Measurements from ENCODE around the gene USP22. TPM values are rescaled to one million over a fixed set of nuclear protein-coding genes. Genes with fewer than 3 reads are reported as not detected.
"Not testable (repeated sequence)": the region's sequence is repeated elsewhere in the genome, so short reads cannot be mapped to it uniquely, and the experiment has no call there.

Gene USP22
- total and polyA plus RNA-seq, 5 donors from 2014 or later: 32.1 to 152 (median 39.5) TPM

- no peak for ATAC-seq (ENCODE audit: low read depth in 2 of 2)
- H3K27me3 Mint-ChIP-seq: no peaks in the 10 kb centered on the region
- H3K4me3 Mint-ChIP-seq: no peak overlapping the region
- H3K27ac Mint-ChIP-seq: no peak overlapping the region
- H3K36me3 ChIP-seq (ENCODE audit: control insufficient read depth, insufficient read depth, low read length): no peaks in the 10 kb centered on the region
- H3K27me3 ChIP-seq (ENCODE audit: control insufficient read depth, insufficient read depth, low read length): no peaks in the 10 kb centered on the region
- no peaks in the 10 kb centered on the region for H3K36me3 Mint-ChIP-seq
- H3K4me1 ChIP-seq (ENCODE audit: control insufficient read depth, insufficient read depth, low read length, poor library complexity, severe bottlenecking): no peaks in the 10 kb centered on the region
- DNase-seq: no peak
- no peak overlapping the region for H3K27ac ChIP-seq (ENCODE audit: insufficient read depth, low read length, poor library complexity, severe bottlenecking)
- no peaks in the 10 kb centered on the region for H3K4me1 Mint-ChIP-seq
- no peaks in the 10 kb centered on the region for H3K9me3 Mint-ChIP-seq
- H3K9me3 ChIP-seq (ENCODE audit: control insufficient read depth in 2 of 2, low read length in 2 of 2): no peaks in the 10 kb centered on the region
- no peak overlapping the region for H3K4me3 ChIP-seq (ENCODE audit: low read depth, low read length)
Measured at GRCh38 chr17:20987511-20987910, 55.3 kb downstream of the USP22 start.

GRCh38 chr17:20986767-20987510 is 55.9 kb downstream of the USP22 start:
- Histone ChIP-seq H3K4me1 (ENCODE audit: control insufficient read depth, insufficient read depth, low read length, poor library complexity, severe bottlenecking) (no peaks in the 10 kb centered on the region), H3K27me3 (ENCODE audit: control insufficient read depth, insufficient read depth, low read length) (no peaks in the 10 kb centered on the region), H3K27ac (ENCODE audit: insufficient read depth, low read length, poor library complexity, severe bottlenecking) (no peak overlapping the region), H3K4me3 (ENCODE audit: low read depth, low read length) (no peak overlapping the region), H3K9me3 (ENCODE audit: control insufficient read depth in 2 of 2, low read length in 2 of 2) (no peaks in the 10 kb centered on the region), H3K36me3 (ENCODE audit: control insufficient read depth, insufficient read depth, low read length) (no peaks in the 10 kb centered on the region)
- peaks cover 0 to under 1% (median 0%) of the 10 kb centered on the region in 7 donors for H3K9me3 Mint-ChIP-seq
- H3K4me1 Mint-ChIP-seq: no peaks in the 10 kb centered on the region
- no peaks in the 10 kb centered on the region for H3K36me3 Mint-ChIP-seq
- H3K4me3 Mint-ChIP-seq: no peak overlapping the region
- H3K27ac Mint-ChIP-seq: no peak overlapping the region
- H3K27me3 Mint-ChIP-seq: no peaks in the 10 kb centered on the region
- no peak for ATAC-seq (ENCODE audit: low read depth in 2 of 2)
- no peak for DNase-seq

- H3K36me3 ChIP-seq (ENCODE audit: control insufficient read depth, insufficient read depth, low read length): no peaks in the 10 kb centered on the region
- Mint-ChIP-seq H3K4me3 (no peak overlapping the region), H3K36me3 (no peaks in the 10 kb centered on the region), H3K27ac (no peak overlapping the region), H3K9me3 (peaks cover 0 to 4% (median 0%) of the 10 kb centered on the region in 7 donors), H3K4me1 (no peaks in the 10 kb centered on the region), H3K27me3 (peaks cover 4% of the 10 kb centered on the region)
- DNase-seq: no peak
- ATAC-seq (ENCODE audit: low read depth in 2 of 2): no peak
- H3K4me1 ChIP-seq (ENCODE audit: control insufficient read depth, insufficient read depth, low read length, poor library complexity, severe bottlenecking): no peaks in the 10 kb centered on the region
- no peaks in the 10 kb centered on the region for H3K9me3 ChIP-seq (ENCODE audit: control insufficient read depth in 2 of 2, low read length in 2 of 2)
- no peaks in the 10 kb centered on the region for H3K27me3 ChIP-seq (ENCODE audit: control insufficient read depth, insufficient read depth, low read length)
- no peak overlapping the region for H3K4me3 ChIP-seq (ENCODE audit: low read depth, low read length)
- no peak overlapping the region for H3K27ac ChIP-seq (ENCODE audit: insufficient read depth, low read length, poor library complexity, severe bottlenecking)
Measured at GRCh38 chr17:20983359-20983637, 59.5 kb downstream of the USP22 start.

GRCh38 chr17:20982589-20983358 is 60.0 kb downstream of the USP22 start:
- no peak overlapping the region for H3K27ac Mint-ChIP-seq
- H3K36me3 ChIP-seq (ENCODE audit: control insufficient read depth, insufficient read depth, low read length): no peaks in the 10 kb centered on the region
- no peaks in the 10 kb centered on the region for H3K4me1 ChIP-seq (ENCODE audit: control insufficient read depth, insufficient read depth, low read length, poor library complexity, severe bottlenecking)
- H3K36me3 Mint-ChIP-seq: no peaks in the 10 kb centered on the region
- no peaks in the 10 kb centered on the region for H3K9me3 ChIP-seq (ENCODE audit: control insufficient read depth in 2 of 2, low read length in 2 of 2)
- H3K4me3 Mint-ChIP-seq: no peak overlapping the region
- H3K4me3 ChIP-seq (ENCODE audit: low read depth, low read length): no peak overlapping the region
- no peak overlapping the region for H3K27ac ChIP-seq (ENCODE audit: insufficient read depth, low read length, poor library complexity, severe bottlenecking)
- H3K27me3 ChIP-seq (ENCODE audit: control insufficient read depth, insufficient read depth, low read length): no peaks in the 10 kb centered on the region
- H3K4me1 Mint-ChIP-seq: no peaks in the 10 kb centered on the region
- peaks cover 4% of the 10 kb centered on the region for H3K27me3 Mint-ChIP-seq
- no peak for DNase-seq
- H3K9me3 Mint-ChIP-seq: peaks cover 0 to 4% (median 0%) of the 10 kb centered on the region in 7 donors
- no peak for ATAC-seq (ENCODE audit: low read depth in 2 of 2)

GRCh38 chr17:20981046-20981920 is 61.5 kb downstream of the USP22 start:
- Histone ChIP-seq H3K4me3 (ENCODE audit: low read depth, low read length) (no peak overlapping the region), H3K4me1 (ENCODE audit: control insufficient read depth, insufficient read depth, low read length, poor library complexity, severe bottlenecking) (no peaks in the 10 kb centered on the region), H3K27me3 (ENCODE audit: control insufficient read depth, insufficient read depth, low read length) (no peaks in the 10 kb centered on the region), H3K27ac (ENCODE audit: insufficient read depth, low read length, poor library complexity, severe bottlenecking) (no peak overlapping the region), H3K36me3 (ENCODE audit: control insufficient read depth, insufficient read depth, low read length) (no peaks in the 10 kb centered on the region), H3K9me3 (ENCODE audit: control insufficient read depth in 2 of 2, low read length in 2 of 2) (no peaks in the 10 kb centered on the region)
- DNase-seq (no peak), ATAC-seq (ENCODE audit: low read depth in 2 of 2) (no peak)
- Mint-ChIP-seq H3K9me3 (peaks cover 0 to 4% (median 0%) of the 10 kb centered on the region in 7 donors), H3K36me3 (no peaks in the 10 kb centered on the region), H3K27ac (no peak overlapping the region), H3K4me3 (no peak overlapping the region), H3K4me1 (peaks cover 0 to 3% (median 0%) of the 10 kb centered on the region in 4 donors), H3K27me3 (peaks cover 15% of the 10 kb centered on the region)

GRCh38 chr17:20979792-20980083 is 63.1 kb downstream of the USP22 start:
- Mint-ChIP-seq H3K4me1 (peaks cover 0 to 3% (median 0%) of the 10 kb centered on the region in 4 donors), H3K9me3 (peaks cover 0 to 4% (median 0%) of the 10 kb centered on the region in 7 donors), H3K27ac (no peak overlapping the region), H3K27me3 (peaks cover 25% of the 10 kb centered on the region), H3K36me3 (no peaks in the 10 kb centered on the region), H3K4me3 (no peak overlapping the region)
- Histone ChIP-seq H3K36me3 (ENCODE audit: control insufficient read depth, insufficient read depth, low read length) (no peaks in the 10 kb centered on the region), H3K4me1 (ENCODE audit: control insufficient read depth, insufficient read depth, low read length, poor library complexity, severe bottlenecking) (no peaks in the 10 kb centered on the region), H3K4me3 (ENCODE audit: low read depth, low read length) (no peak overlapping the region), H3K27ac (ENCODE audit: insufficient read depth, low read length, poor library complexity, severe bottlenecking) (no peak overlapping the region), H3K27me3 (ENCODE audit: control insufficient read depth, insufficient read depth, low read length) (peaks cover under 1% of the 10 kb centered on the region), H3K9me3 (ENCODE audit: control insufficient read depth in 2 of 2, low read length in 2 of 2) (no peaks in the 10 kb centered on the region)
- DNase-seq: no peak
- ATAC-seq (ENCODE audit: low read depth in 2 of 2): no peak

- not testable (repeated sequence) for H3K4me3 ChIP-seq (ENCODE audit: low read depth, low read length); H3K9me3 Mint-ChIP-seq; H3K4me3 Mint-ChIP-seq; H3K9me3 ChIP-seq (ENCODE audit: control insufficient read depth in 2 of 2, low read length in 2 of 2); H3K4me1 Mint-ChIP-seq; H3K36me3 ChIP-seq (ENCODE audit: control insufficient read depth, insufficient read depth, low read length); H3K27me3 ChIP-seq (ENCODE audit: control insufficient read depth, insufficient read depth, low read length); H3K36me3 Mint-ChIP-seq; H3K27ac Mint-ChIP-seq; H3K4me1 ChIP-seq (ENCODE audit: control insufficient read depth, insufficient read depth, low read length, poor library complexity, severe bottlenecking); ATAC-seq (ENCODE audit: low read depth in 2 of 2); H3K27ac ChIP-seq (ENCODE audit: insufficient read depth, low read length, poor library complexity, severe bottlenecking); DNase-seq
- H3K27me3 Mint-ChIP-seq: peaks cover 25% of the 10 kb centered on the region
Measured at GRCh38 chr17:20979007-20979791, 63.6 kb downstream of the USP22 start.

All from CD4-positive, CD25-positive, alpha-beta regulatory T cell (primary cell).